Right renal cortex interstitium (tissue), 3 donors: ENCODE data around the gene TPH1. TPM values are rescaled to one million over a fixed set of nuclear protein-coding genes. Genes with fewer than 3 reads are reported as not detected.

ENCODE experiments used
- DNase-seq, 3 donors: peaks; one replicate each; pipeline ENCODE4 v3.0.0-alpha.2; 2013; ENCODE audit warnings: low read depth in 3 of 3, low spot score in 2 of 3
- polyA plus RNA-seq, 3 donors: library from polyadenylated mRNA; unstranded; fragments of 120-200 nt; gene quantifications; one replicate each; pipeline ENCODE4 v1.2.1, GENCODE V29; 2013; ENCODE audit not compliant: insufficient read length in 3 of 3

Gene TPH1
- polyA plus RNA-seq: under 1 TPM; 0.39 to 0.48 (median 0.47) TPM

GRCh38 chr11:18046116-18046777 lies at the start of gene TPH1:
TSS of gene TPH1 (minus strand) at chr11:18046269. CDS start at chr11:18040762, 5,507 bp downstream.
- no peak for DNase-seq

- DNase-seq: no peak
Observed at GRCh38 chr11:18093959-18094358, 47.9 kb upstream of the TPH1 start.

GRCh38 chr11:18091731-18092130 lies 45.7 kb upstream of the TPH1 start:
- no peak for DNase-seq

- no peak for DNase-seq
Observed at GRCh38 chr11:18088966-18089365, 42.9 kb upstream of the TPH1 start.

GRCh38 chr11:18088366-18088765 lies 42.3 kb upstream of the TPH1 start:
- DNase-seq: no peak

- no peak for DNase-seq
Observed at GRCh38 chr11:18081551-18081950, 35.5 kb upstream of the TPH1 start.

GRCh38 chr11:18080451-18080850 lies 34.4 kb upstream of the TPH1 start:
- DNase-seq: no peak

- DNase-seq: no peak
Observed at GRCh38 chr11:18078909-18079308, 32.8 kb upstream of the TPH1 start.

GRCh38 chr11:18075444-18075843 lies 29.4 kb upstream of the TPH1 start:
- DNase-seq: no peak

- DNase-seq: no peak
Observed at GRCh38 chr11:18071098-18071705, 25.1 kb upstream of the TPH1 start.

GRCh38 chr11:18067372-18067771 lies 21.3 kb upstream of the TPH1 start:
- no peak for DNase-seq

GRCh38 chr11:18066626-18067025 lies 20.6 kb upstream of the TPH1 start:
- DNase-seq: no peak

GRCh38 chr11:18065572-18065971 lies 19.5 kb upstream of the TPH1 start:
- no peak for DNase-seq

- no peak for DNase-seq
Observed at GRCh38 chr11:18064450-18065054, 18.5 kb upstream of the TPH1 start.

GRCh38 chr11:18063862-18064434 lies 17.9 kb upstream of the TPH1 start:
- no peak for DNase-seq

- no peak for DNase-seq
Observed at GRCh38 chr11:18063125-18063524, 17.1 kb upstream of the TPH1 start.

GRCh38 chr11:18061351-18061750 lies 15.3 kb upstream of the TPH1 start:
- DNase-seq: no peak

- no peak for DNase-seq
Observed at GRCh38 chr11:18056561-18057181, 10.6 kb upstream of the TPH1 start.

- DNase-seq: no peak
Observed at GRCh38 chr11:18054511-18055103, 8.5 kb upstream of the TPH1 start.

- DNase-seq: no peak
Observed at GRCh38 chr11:18050848-18051247, 4.8 kb upstream of the TPH1 start.

GRCh38 chr11:18036456-18036855 lies 9.6 kb downstream of the TPH1 start:
- DNase-seq: no peak
